ENCODE results near the gene RNF213. TPM values are rescaled to one million over a fixed set of nuclear protein-coding genes. Genes with fewer than 3 reads are reported as not detected.
A peak's percentile ranks its signal among the peaks of the same experiment; 100 is the strongest.

The RNF213 gene
- total RNA-seq, 1 donor from 2014 or later, result 25.6 TPM

DNA sequence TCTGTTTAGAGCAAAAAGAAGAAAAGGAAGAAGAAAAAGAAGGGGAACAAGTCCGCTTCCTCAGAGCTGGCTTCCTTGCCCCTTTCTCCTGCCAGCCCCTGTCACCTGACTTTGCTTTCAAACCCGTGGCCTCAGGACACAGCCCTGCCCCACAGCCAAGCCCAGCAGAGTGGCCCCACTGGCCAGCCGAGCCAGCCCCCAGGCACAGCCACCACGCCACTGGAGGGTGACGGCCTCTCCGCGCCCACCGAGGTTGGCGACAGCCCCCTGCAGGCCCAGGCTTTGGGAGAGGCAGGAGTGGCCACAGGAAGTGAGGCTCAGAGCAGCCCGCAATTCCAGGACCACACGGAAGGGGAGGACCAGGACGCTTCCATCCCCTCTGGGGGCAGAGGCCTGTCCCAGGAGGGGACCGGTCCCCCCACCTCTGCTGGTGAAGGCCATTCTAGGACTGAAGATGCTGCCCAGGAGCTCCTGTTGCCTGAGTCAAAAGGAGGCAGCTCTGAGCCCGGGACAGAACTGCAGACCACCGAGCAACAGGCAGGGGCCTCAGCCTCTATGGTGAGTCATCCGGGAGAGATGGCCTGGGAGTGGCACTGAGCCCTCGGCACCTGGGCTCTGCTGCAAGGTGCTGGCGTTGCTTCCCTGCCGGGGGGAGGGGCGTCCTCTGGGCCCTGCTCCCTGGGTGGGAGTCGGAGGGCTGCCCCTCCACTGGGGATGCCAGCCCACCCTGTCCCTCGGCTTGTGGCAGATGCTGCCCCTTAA, 27.3 kb downstream of the RNF213 start:
- H3K4me3 ChIP-seq, result no peak overlapping the region
- no peaks in the 10 kb centered on the region for H3K27me3 ChIP-seq (ENCODE audit: low read depth)
- TF ChIP-seq, protein P1, sequence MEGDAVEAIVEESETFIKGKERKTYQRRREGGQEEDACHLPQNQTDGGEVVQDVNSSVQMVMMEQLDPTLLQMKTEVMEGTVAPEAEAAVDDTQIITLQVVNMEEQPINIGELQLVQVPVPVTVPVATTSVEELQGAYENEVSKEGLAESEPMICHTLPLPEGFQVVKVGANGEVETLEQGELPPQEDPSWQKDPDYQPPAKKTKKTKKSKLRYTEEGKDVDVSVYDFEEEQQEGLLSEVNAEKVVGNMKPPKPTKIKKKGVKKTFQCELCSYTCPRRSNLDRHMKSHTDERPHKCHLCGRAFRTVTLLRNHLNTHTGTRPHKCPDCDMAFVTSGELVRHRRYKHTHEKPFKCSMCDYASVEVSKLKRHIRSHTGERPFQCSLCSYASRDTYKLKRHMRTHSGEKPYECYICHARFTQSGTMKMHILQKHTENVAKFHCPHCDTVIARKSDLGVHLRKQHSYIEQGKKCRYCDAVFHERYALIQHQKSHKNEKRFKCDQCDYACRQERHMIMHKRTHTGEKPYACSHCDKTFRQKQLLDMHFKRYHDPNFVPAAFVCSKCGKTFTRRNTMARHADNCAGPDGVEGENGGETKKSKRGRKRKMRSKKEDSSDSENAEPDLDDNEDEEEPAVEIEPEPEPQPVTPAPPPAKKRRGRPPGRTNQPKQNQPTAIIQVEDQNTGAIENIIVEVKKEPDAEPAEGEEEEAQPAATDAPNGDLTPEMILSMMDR (IDR thresholded peaks at IDR 0.05; ENCODE audit: borderline replicate concordance), result no peak
- H3K27ac ChIP-seq (replicated peaks), result no peak overlapping the region
- DNase-seq, result no peak
- H3K36me3 ChIP-seq, result peaks cover 56% of the 10 kb centered on the region
- no peaks in the 10 kb centered on the region for H3K4me1 ChIP-seq
- no peaks in the 10 kb centered on the region for H3K9me3 ChIP-seq (replicated peaks)
- intact Hi-C loops (cut with micrococcal nuclease), result no loop called here

DNA sequence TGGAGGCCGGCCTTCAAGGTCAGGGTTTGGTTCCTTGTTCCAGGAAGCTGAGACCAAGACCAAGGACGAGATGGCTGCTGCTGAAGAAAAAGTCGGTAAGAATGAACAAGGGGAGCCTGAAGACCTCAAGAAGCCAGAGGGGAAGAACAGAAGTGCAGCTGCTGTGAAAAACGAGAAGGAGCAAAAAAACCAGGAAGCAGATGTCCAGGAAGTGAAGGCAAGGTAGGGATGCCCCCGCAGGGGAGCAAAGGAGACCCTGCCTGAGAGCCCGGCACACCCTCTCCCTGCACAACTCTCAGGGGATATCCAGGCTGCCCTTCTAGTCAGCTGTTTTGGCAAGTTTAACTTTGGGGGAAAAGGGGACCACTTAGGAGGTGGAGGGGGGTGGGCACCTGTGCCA, 29.0 kb downstream of the RNF213 start:
- H3K36me3 ChIP-seq, result peaks cover 69% of the 10 kb centered on the region
- no peak overlapping the region for H3K4me3 ChIP-seq

DNA sequence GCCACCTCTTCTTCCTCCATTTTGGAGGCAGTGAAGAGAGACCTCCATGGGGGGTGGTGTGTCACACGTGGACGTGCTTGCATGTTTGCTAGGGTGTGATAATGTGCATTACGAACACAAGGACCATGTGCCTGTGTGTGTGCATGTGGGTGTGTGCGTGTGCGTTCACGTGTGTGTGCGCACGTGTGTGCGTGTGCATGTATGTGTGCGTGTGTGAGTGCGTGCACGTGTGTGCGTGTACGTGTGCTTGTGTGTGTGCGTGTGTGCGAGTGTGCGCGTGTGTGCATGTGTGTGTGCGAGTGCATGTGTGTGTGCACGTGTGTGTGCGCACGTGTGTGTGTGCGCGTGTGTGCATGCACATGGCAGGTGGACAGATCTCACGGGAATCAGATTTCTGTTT, 29.5 kb downstream of the RNF213 start:
- H3K36me3 ChIP-seq, result peaks cover 74% of the 10 kb centered on the region
- DNase-seq, result no peak
- H3K27ac ChIP-seq (replicated peaks), result no peak overlapping the region
- no peaks in the 10 kb centered on the region for H3K27me3 ChIP-seq (ENCODE audit: low read depth)
- no peaks in the 10 kb centered on the region for H3K4me1 ChIP-seq
- intact Hi-C loops (cut with micrococcal nuclease), result no loop called here
- no peaks in the 10 kb centered on the region for H3K9me3 ChIP-seq (replicated peaks)
- TF ChIP-seq, protein P1 (IDR thresholded peaks at IDR 0.05; ENCODE audit: borderline replicate concordance), result no peak
- H3K4me3 ChIP-seq, result no peak overlapping the region

More for the DNA sequence above, 29.0 kb downstream of the RNF213 start:
- Histone ChIP-seq H3K4me1 (no peaks in the 10 kb centered on the region), H3K9me3 (replicated peaks) (no peaks in the 10 kb centered on the region), H3K27me3 (ENCODE audit: low read depth) (no peaks in the 10 kb centered on the region), H3K27ac (replicated peaks) (no peak overlapping the region)
- TF ChIP-seq, protein P1 (IDR thresholded peaks at IDR 0.05; ENCODE audit: borderline replicate concordance), result no peak
- intact Hi-C loops (cut with micrococcal nuclease), result no loop called here
- no peak for DNase-seq

DNA sequence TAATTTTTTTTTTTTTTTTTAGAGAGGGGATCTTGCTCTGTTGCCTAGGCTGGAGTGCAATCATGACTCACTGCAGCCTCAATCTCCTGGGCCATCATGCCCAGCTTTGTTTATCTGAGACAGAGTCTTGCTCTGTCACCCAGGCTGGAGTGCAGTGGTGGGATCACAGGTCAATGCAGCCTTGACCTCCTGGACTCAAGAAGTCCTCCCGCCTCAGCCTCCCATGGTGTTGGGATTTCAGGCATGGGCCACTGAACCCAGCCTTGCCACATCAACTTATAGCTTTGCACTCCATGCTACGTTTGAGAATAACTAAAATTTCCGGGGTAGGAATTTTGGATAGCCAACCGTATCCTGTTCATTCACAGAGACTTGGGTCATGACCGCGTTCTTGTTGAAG, 30.6 kb downstream of the RNF213 start:
- Histone ChIP-seq H3K36me3 (peaks cover 85% of the 10 kb centered on the region), H3K27ac (replicated peaks) (no peak overlapping the region), H3K9me3 (replicated peaks) (no peaks in the 10 kb centered on the region), H3K27me3 (ENCODE audit: low read depth) (no peaks in the 10 kb centered on the region), H3K4me1 (no peaks in the 10 kb centered on the region), H3K4me3 (no peak overlapping the region)
- DNase-seq, result peak; percentile 3
- TF ChIP-seq, protein P1 (IDR thresholded peaks at IDR 0.05; ENCODE audit: borderline replicate concordance), result no peak
- intact Hi-C loops (cut with micrococcal nuclease), result no loop called here

DNA sequence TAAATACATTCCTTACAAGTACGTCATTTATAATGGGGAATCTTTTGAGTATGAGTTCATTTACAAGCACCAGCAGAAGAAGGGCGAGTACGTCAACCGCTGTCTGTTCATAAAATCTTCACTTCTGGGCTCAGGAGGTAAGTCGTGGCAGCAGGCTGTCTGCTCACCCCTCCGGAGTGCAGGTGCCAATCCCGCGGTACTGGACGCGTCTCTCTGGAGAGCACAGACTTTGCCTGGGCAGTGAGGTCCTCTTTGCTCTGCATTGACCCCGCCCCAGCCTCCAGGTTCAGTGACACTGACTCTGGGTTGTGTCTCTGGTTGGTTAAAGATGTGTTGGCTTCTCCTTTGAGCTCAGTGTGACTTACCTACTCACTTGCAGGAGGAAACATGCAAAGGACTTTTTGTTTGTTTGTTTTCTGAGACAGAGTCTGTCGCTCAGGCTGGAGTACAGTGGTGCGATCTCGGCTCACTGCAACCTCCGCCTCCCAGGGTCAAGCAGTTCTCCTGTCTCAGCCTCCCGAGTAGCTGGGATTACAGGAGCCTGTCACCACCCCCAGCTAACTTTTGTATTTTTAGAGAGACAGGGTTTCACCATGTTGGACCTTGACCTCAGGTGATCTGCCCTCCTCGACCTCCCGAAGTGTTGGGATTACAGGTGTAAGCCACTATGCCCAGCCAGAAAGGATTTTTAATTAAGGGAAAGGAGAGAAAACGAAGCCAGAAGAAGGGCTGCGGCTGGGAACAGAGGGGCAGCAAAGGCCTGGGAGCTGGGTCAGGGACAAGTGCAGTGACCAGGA, 31.2 kb downstream of the RNF213 start:
- peaks cover 92% of the 10 kb centered on the region for H3K36me3 ChIP-seq
- no peak overlapping the region for H3K4me3 ChIP-seq
- H3K4me1 ChIP-seq, result no peaks in the 10 kb centered on the region
- H3K27me3 ChIP-seq (ENCODE audit: low read depth), result no peaks in the 10 kb centered on the region
- DNase-seq, result peak; percentile 3
- H3K9me3 ChIP-seq (replicated peaks), result no peaks in the 10 kb centered on the region
- TF ChIP-seq, protein P1 (IDR thresholded peaks at IDR 0.05; ENCODE audit: borderline replicate concordance), result no peak
- H3K27ac ChIP-seq (replicated peaks), result no peak overlapping the region
- intact Hi-C loops (cut with micrococcal nuclease), result no loop called here

Measured in left ventricle myocardium inferior (tissue), 1 donor.